ENCODE results near the gene IGSF23. TPM values are rescaled to one million over a fixed set of nuclear protein-coding genes. Genes with fewer than 3 reads are reported as not detected.

IGSF23 gene
- total and polyA plus RNA-seq, 2 of the 13 experiments (the other 11 are each of a cell fraction or from before 2014, with no cell fraction given), result 2.3 to 8.8 TPM

DNA sequence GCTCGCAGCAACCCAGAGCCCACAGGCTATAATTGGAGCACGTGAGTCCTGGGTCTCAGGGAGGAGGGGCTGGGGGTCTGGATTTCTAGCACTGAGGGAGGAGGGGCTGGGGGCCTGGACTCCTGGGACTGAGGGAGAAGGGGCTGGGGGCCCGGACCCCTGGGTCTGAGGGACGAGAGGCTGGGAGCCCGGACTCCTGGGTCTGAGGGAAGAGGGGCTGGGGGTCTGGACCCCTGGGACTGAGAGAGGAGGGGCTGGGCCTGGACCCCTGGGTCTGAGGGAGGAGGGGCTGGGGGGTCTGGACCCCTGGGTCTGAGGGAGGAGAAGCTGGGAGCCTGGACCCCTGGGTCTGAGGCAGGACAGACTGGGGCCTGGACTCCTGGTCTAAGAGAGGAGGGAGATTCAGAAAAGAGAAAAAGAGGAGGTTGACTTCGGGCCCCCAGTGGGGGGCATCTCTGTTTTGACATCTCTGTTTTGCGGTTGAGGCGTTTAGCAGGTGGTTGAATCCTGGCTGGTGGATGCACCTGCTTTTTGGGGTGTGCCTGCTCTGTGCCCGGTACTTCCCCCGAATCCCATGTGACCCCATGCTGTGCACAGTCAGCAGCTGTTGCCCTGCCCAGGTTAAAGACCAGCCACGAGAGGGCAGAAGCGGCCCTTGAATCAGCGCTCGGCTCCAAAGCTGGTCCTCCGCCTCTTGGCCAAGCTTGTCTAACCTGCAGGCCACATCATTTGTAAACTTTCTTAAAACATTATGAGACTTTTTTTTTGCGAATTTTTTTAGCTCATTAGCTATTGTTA lies 40.8 kb downstream of the IGSF23 start (continued):
- TF ChIP-seq, protein P1, sequence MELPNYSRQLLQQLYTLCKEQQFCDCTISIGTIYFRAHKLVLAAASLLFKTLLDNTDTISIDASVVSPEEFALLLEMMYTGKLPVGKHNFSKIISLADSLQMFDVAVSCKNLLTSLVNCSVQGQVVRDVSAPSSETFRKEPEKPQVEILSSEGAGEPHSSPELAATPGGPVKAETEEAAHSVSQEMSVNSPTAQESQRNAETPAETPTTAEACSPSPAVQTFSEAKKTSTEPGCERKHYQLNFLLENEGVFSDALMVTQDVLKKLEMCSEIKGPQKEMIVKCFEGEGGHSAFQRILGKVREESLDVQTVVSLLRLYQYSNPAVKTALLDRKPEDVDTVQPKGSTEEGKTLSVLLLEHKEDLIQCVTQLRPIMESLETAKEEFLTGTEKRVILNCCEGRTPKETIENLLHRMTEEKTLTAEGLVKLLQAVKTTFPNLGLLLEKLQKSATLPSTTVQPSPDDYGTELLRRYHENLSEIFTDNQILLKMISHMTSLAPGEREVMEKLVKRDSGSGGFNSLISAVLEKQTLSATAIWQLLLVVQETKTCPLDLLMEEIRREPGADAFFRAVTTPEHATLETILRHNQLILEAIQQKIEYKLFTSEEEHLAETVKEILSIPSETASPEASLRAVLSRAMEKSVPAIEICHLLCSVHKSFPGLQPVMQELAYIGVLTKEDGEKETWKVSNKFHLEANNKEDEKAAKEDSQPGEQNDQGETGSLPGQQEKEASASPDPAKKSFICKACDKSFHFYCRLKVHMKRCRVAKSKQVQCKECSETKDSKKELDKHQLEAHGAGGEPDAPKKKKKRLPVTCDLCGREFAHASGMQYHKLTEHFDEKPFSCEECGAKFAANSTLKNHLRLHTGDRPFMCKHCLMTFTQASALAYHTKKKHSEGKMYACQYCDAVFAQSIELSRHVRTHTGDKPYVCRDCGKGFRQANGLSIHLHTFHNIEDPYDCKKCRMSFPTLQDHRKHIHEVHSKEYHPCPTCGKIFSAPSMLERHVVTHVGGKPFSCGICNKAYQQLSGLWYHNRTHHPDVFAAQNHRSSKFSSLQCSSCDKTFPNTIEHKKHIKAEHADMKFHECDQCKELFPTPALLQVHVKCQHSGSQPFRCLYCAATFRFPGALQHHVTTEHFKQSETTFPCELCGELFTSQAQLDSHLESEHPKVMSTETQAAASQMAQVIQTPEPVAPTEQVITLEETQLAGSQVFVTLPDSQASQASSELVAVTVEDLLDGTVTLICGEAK (IDR thresholded peaks at IDR 0.05), result no peak
- TF ChIP-seq, protein P1 (CRISPR knock-in tag; IDR thresholded peaks at IDR 0.05), result no peak
- TF ChIP-seq KDM1A (CRISPR knock-in tag; IDR thresholded peaks at IDR 0.05) (no peak), PRMT3 (CRISPR knock-in tag; IDR thresholded peaks at IDR 0.05; ENCODE audit: borderline replicate concordance, low read depth) (no peak), KDM2A (CRISPR knock-in tag; IDR thresholded peaks at IDR 0.05; ENCODE audit: borderline replicate concordance, low read depth) (no peak), ZFP37 (CRISPR knock-in tag; IDR thresholded peaks at IDR 0.05; ENCODE audit: borderline replicate concordance) (no peak), KDM5A (IDR thresholded peaks at IDR 0.05; ENCODE audit: borderline replicate concordance, low read length) (no peak), TCF12 (IDR thresholded peaks at IDR 0.05) (no peak), TCF12 (CRISPR knock-in tag; IDR thresholded peaks at IDR 0.05) (no peak), TCF7 (IDR thresholded peaks at IDR 0.05; ENCODE audit: low read depth) (no peak), ZFY (CRISPR knock-in tag; IDR thresholded peaks at IDR 0.05) (no peak)
- TF ChIP-seq, protein P2, sequence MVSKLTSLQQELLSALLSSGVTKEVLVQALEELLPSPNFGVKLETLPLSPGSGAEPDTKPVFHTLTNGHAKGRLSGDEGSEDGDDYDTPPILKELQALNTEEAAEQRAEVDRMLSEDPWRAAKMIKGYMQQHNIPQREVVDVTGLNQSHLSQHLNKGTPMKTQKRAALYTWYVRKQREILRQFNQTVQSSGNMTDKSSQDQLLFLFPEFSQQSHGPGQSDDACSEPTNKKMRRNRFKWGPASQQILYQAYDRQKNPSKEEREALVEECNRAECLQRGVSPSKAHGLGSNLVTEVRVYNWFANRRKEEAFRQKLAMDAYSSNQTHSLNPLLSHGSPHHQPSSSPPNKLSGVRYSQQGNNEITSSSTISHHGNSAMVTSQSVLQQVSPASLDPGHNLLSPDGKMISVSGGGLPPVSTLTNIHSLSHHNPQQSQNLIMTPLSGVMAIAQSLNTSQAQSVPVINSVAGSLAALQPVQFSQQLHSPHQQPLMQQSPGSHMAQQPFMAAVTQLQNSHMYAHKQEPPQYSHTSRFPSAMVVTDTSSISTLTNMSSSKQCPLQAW (CRISPR knock-in tag; IDR thresholded peaks at IDR 0.05), result 0 out of 2 replicates have a peak, but pooled peaks have one; percentile 38
